Breast epithelium (tissue), 3 donors: ENCODE data around the gene ANXA6.

Experiments
- POLR2A ChIP-seq: fragments of 450-650 bp; IDR thresholded peaks from one replicate; pipeline ENCODE4 v1.6.1; 2016; ENCODE audit warnings: antibody characterized with exemption, mild to moderate bottlenecking, moderate library complexity
- POLR2AphosphoS5 ChIP-seq, 3 donors: sonication (generic); formaldehyde crosslinking; IDR thresholded peaks; one replicate each; pipeline ENCODE4 v1.6.1; 2017; ENCODE audit warnings: antibody characterized with exemption in 3 of 3
- TF ChIP-seq, protein P1 (sequence below), 3 donors: fragments of 450-650 bp; IDR thresholded peaks; one replicate each; pipeline ENCODE4 v1.5.1; 2016 to 2017; ENCODE audit warnings: antibody characterized with exemption in 3 of 3, mild to moderate bottlenecking in 3 of 3, moderate library complexity in 3 of 3

- TF ChIP-seq POLR2AphosphoS5 (IDR thresholded peaks at IDR 0.05): no peak
- TF ChIP-seq, protein P1, sequence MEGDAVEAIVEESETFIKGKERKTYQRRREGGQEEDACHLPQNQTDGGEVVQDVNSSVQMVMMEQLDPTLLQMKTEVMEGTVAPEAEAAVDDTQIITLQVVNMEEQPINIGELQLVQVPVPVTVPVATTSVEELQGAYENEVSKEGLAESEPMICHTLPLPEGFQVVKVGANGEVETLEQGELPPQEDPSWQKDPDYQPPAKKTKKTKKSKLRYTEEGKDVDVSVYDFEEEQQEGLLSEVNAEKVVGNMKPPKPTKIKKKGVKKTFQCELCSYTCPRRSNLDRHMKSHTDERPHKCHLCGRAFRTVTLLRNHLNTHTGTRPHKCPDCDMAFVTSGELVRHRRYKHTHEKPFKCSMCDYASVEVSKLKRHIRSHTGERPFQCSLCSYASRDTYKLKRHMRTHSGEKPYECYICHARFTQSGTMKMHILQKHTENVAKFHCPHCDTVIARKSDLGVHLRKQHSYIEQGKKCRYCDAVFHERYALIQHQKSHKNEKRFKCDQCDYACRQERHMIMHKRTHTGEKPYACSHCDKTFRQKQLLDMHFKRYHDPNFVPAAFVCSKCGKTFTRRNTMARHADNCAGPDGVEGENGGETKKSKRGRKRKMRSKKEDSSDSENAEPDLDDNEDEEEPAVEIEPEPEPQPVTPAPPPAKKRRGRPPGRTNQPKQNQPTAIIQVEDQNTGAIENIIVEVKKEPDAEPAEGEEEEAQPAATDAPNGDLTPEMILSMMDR (IDR thresholded peaks at IDR 0.05): no peak
- TF ChIP-seq POLR2A: no peak
These were observed 12.7 kb downstream of the ANXA6 start for GRCh38 chr5:151144922-151145321.
